ENCODE results near the gene GPHB5. TPM values are rescaled to one million over a fixed set of nuclear protein-coding genes. Genes with fewer than 3 reads are reported as not detected.

GPHB5 gene
- total and polyA plus RNA-seq, 4 donors: not detected

GRCh38 chr14:63288853-63289252 is 29.9 kb downstream of the GPHB5 start:
- H3K27me3 ChIP-seq (ENCODE audit: control insufficient read depth in 3 of 3, insufficient read depth in 3 of 3, low read length in 2 of 3): no peaks in the 10 kb centered on the region
- no peak overlapping the region for H3K9ac ChIP-seq (ENCODE audit: insufficient read depth in 1 of 2, low read length in 2 of 2)
- no peak for TF ChIP-seq CTCF (IDR thresholded peaks at IDR 0.05; ENCODE audit: control extremely low read depth, extremely low read depth)
- H3K36me3 ChIP-seq (ENCODE audit: control insufficient read depth in 4 of 4, insufficient read depth in 4 of 4, low read length in 4 of 4): peaks cover 4 to 23% (median 14%) of the 10 kb centered on the region in 4 donors
- no peak overlapping the region for H3K4me3 ChIP-seq
- ATAC-seq (ENCODE audit: insufficient read depth, low FRiP score) (no peak), DNase-seq (no peak)
- peaks cover 0 to 6% (median 2%) of the 10 kb centered on the region in 5 donors for H3K4me1 ChIP-seq (ENCODE audit: control insufficient read depth in 5 of 5, insufficient read depth in 5 of 5, low read length in 5 of 5)
- 89 to 90% methylated on average over 1 of the region's 1 CpG for WGBS, 2 donors
- no peak overlapping the region for H3K27ac ChIP-seq (ENCODE audit: low read depth in 1 of 2, low read length in 1 of 2)
- no peaks in the 10 kb centered on the region for H3K9me3 ChIP-seq (ENCODE audit: control insufficient read depth in 4 of 4, insufficient read depth in 3 of 4, low read length in 3 of 4)

- Histone ChIP-seq H3K27me3 (ENCODE audit: control insufficient read depth in 3 of 3, insufficient read depth in 3 of 3, low read length in 2 of 3) (no peaks in the 10 kb centered on the region), H3K9ac (ENCODE audit: insufficient read depth in 1 of 2, low read length in 2 of 2) (no peak overlapping the region), H3K36me3 (ENCODE audit: control insufficient read depth in 4 of 4, insufficient read depth in 4 of 4, low read length in 4 of 4) (peaks cover 4 to 23% (median 9%) of the 10 kb centered on the region in 4 donors), H3K27ac (ENCODE audit: low read depth in 1 of 2, low read length in 1 of 2) (no peak overlapping the region), H3K9me3 (ENCODE audit: control insufficient read depth in 4 of 4, insufficient read depth in 3 of 4, low read length in 3 of 4) (no peaks in the 10 kb centered on the region), H3K4me3 (no peak overlapping the region), H3K4me1 (ENCODE audit: control insufficient read depth in 5 of 5, insufficient read depth in 5 of 5, low read length in 5 of 5) (peaks cover 0 to 14% (median 2%) of the 10 kb centered on the region in 5 donors)
- DNase-seq: no peak
- WGBS, 2 donors: 84 to 93% methylated on average over 6 of the region's 6 CpGs
- TF ChIP-seq CTCF (IDR thresholded peaks at IDR 0.05; ENCODE audit: control extremely low read depth, extremely low read depth): no peak
- ATAC-seq (ENCODE audit: insufficient read depth, low FRiP score): no peak
Observed at GRCh38 chr14:63287666-63288483, 30.9 kb downstream of the GPHB5 start.

GRCh38 chr14:63286071-63286470 is 32.7 kb downstream of the GPHB5 start:
- Histone ChIP-seq H3K27me3 (ENCODE audit: control insufficient read depth in 3 of 3, insufficient read depth in 3 of 3, low read length in 2 of 3) (no peaks in the 10 kb centered on the region), H3K9me3 (ENCODE audit: control insufficient read depth in 4 of 4, insufficient read depth in 3 of 4, low read length in 3 of 4) (no peaks in the 10 kb centered on the region), H3K36me3 (ENCODE audit: control insufficient read depth in 4 of 4, insufficient read depth in 4 of 4, low read length in 4 of 4) (peaks cover 4 to 20% (median 9%) of the 10 kb centered on the region in 4 donors), H3K9ac (ENCODE audit: insufficient read depth in 1 of 2, low read length in 2 of 2) (no peak overlapping the region), H3K4me3 (no peak overlapping the region), H3K27ac (ENCODE audit: low read depth in 1 of 2, low read length in 1 of 2) (no peak overlapping the region), H3K4me1 (ENCODE audit: control insufficient read depth in 5 of 5, insufficient read depth in 5 of 5, low read length in 5 of 5) (peaks cover 0 to 16% (median 2%) of the 10 kb centered on the region in 5 donors)
- 80 to 90% methylated on average over 2 of the region's 2 CpGs for WGBS, 2 donors
- DNase-seq (no peak), ATAC-seq (ENCODE audit: insufficient read depth, low FRiP score) (no peak)
- no peak for TF ChIP-seq CTCF (IDR thresholded peaks at IDR 0.05; ENCODE audit: control extremely low read depth, extremely low read depth)
